Measurements from ENCODE around the gene TBCK. TPM values are rescaled to one million over a fixed set of nuclear protein-coding genes. Genes with fewer than 3 reads are reported as not detected.

TBCK gene
- total and polyA plus RNA-seq, 9 of the 15 experiments (the other 6 are each of a cell fraction or from before 2014, with no cell fraction given): 5.3 to 26.6 (median 16.2) TPM

DNA sequence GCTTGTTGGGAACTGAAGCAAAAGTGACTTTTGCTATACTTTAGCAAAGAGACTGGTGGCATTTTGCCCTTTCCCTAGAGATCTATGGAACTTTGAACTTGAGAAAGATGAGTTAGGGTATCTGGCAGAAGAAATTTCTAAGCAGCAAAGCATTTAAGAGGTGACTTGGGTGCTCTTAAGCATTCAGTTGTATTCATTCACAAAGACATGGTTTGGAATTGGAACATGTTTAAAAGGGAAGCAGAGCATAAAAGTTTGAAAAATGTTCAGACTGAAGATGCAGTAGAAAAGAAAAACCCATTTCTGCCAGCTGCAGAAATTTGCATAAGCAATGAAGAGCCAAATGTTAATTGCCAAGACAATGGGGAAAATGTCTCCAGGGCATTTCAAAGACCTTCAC is 21.9 kb upstream of the TBCK start:
- in situ Hi-C loops (cut with MboI) (no loop called here), intact Hi-C loops (cut with micrococcal nuclease) (no loop called here)
- H4K20me1 ChIP-seq (replicated peaks; ENCODE audit: control insufficient read depth, insufficient read depth, low read length): no peaks in the 10 kb centered on the region
- no peak overlapping the region for H3K27ac ChIP-seq (ENCODE audit: extremely low read depth, low read depth, low read length)
- H3K27me3 ChIP-seq (ENCODE audit: control insufficient read depth in 2 of 2, insufficient read depth in 2 of 2, low read length in 2 of 2): no peaks in the 10 kb centered on the region
- BruUV-seq (replicated peaks): no TSS peak
- no peaks in the 10 kb centered on the region for H3K9me1 ChIP-seq (ENCODE audit: control insufficient read depth, insufficient read depth, low read length)
- no peak overlapping the region for H2AFZ ChIP-seq (ENCODE audit: low read depth, low read length)
- no peak for TF ChIP-seq ZNF280A (IDR thresholded peaks at IDR 0.05; ENCODE audit: low read depth, partially characterized antibody)
- no peak for TF ChIP-seq ZNF77 (CRISPR knock-in tag; IDR thresholded peaks at IDR 0.05)
- no peak for TF ChIP-seq IRF2 (CRISPR knock-in tag; IDR thresholded peaks at IDR 0.05)
- TF ChIP-seq NR0B1 (IDR thresholded peaks at IDR 0.05; ENCODE audit: partially characterized antibody): no peak
- no peak for TF ChIP-seq MYNN (IDR thresholded peaks at IDR 0.05)
- TF ChIP-seq MYNN (CRISPR knock-in tag; IDR thresholded peaks at IDR 0.05): no peak
- no peak for TF ChIP-seq ZNF140 (CRISPR knock-in tag; IDR thresholded peaks at IDR 0.05)
- TF ChIP-seq KDM1A (IDR thresholded peaks at IDR 0.05): no peak
- no peak for TF ChIP-seq E2F3 (CRISPR knock-in tag; IDR thresholded peaks at IDR 0.05)
- no peak for TF ChIP-seq ATF6 (CRISPR knock-in tag; IDR thresholded peaks at IDR 0.05)
- no peak overlapping the region for H3K4me3 ChIP-seq
- H3K9me3 ChIP-seq (replicated peaks; ENCODE audit: control insufficient read depth, insufficient read depth, low read depth, low read length): peaks cover 1% of the 10 kb centered on the region; the same call in 1 of the 2 replicates
- H3K79me2 ChIP-seq (ENCODE audit: control insufficient read depth, insufficient read depth, low read length): peaks cover 28% of the 10 kb centered on the region
- FAIRE-seq (no peak), DNase-seq (ENCODE audit: extremely low read depth in 1 of 4, low spot score in 3 of 4) (no peak), ATAC-seq (no peak)
- CTCF ChIA-PET (ENCODE audit: low intra/inter-chr PET ratio): no interaction called here
- H3K36me3 ChIP-seq (ENCODE audit: control insufficient read depth, insufficient read depth, low read length): peaks cover 78% of the 10 kb centered on the region
- POLR2A ChIA-PET: interaction anchor here (0.6 kb wide), 1 partner anchor 1062 kb away, joined by 3 read pairs; no protein-coding TSS in a partner anchor
- 0 out of 5 replicates have a peak, but pooled peaks cover 0 to 2% of the 10 kb centered on the region in 2 experiments for H3K4me1 ChIP-seq (replicated peaks in 1 of 2; ENCODE audit: control insufficient read depth in 2 of 2, insufficient read depth in 2 of 2, low read length in 2 of 2)
- no peak overlapping the region for H3K9ac ChIP-seq (ENCODE audit: insufficient read depth in 1 of 2, low read depth in 2 of 2, low read length in 2 of 2)
- H3K4me2 ChIP-seq (ENCODE audit: insufficient read depth, low read length): no peak overlapping the region

All from K562 (cell line).